Measurements from ENCODE around the gene ARID2.

Gene ARID2

DNA sequence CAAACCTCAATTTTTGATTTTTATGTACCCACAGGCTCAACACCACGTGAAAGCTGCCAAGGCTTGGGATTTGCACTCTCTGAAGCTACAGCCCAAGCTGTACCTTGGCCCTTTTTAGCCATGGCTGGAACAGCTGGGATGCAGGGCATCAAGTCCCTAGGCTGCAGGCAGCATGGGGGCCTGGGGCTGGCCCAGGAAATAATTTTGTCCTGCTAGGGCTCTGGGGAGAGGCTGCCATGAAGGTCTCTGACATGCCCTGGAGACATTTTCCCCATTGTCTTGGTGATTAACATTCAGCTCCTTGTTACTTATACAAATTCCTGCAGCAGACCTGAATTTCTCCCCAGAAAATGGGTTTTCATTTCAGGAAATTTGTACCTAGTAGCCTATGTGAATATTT is 157.2 kb downstream of the ARID2 start:
- Histone ChIP-seq H4K20me1 (ENCODE audit: control insufficient read depth, insufficient read depth, low read depth, low read length) (no peaks in the 10 kb centered on the region), H3K4me3 (ENCODE audit: low read length) (no peak overlapping the region), H3F3A (ENCODE audit: control insufficient read depth, insufficient read depth) (no peaks in the 10 kb centered on the region), H3K36me3 (ENCODE audit: control insufficient read depth, low read length) (peaks cover 40% of the 10 kb centered on the region), H3K27ac (ENCODE audit: low read depth, low read length) (no peak overlapping the region), H3K4me2 (ENCODE audit: low read length) (no peak overlapping the region), H3K9me3 (ENCODE audit: control insufficient read depth, insufficient read depth, low read length) (0 out of 2 replicates have a peak, but pooled peaks cover 2% of the 10 kb centered on the region), H3K4me1 (ENCODE audit: control insufficient read depth, low read length) (no peaks in the 10 kb centered on the region), H3K27me3 (ENCODE audit: control insufficient read depth, low read length) (no peaks in the 10 kb centered on the region), H3K79me2 (ENCODE audit: control insufficient read depth, low read length) (no peaks in the 10 kb centered on the region), H3K9me2 (replicated peaks; ENCODE audit: control insufficient read depth, low read length) (no peaks in the 10 kb centered on the region)
- TF ChIP-seq EZH2phosphoT487 (IDR thresholded peaks at IDR 0.05; ENCODE audit: borderline replicate concordance, low read length) = no peak
- TF ChIP-seq, protein P1, sequence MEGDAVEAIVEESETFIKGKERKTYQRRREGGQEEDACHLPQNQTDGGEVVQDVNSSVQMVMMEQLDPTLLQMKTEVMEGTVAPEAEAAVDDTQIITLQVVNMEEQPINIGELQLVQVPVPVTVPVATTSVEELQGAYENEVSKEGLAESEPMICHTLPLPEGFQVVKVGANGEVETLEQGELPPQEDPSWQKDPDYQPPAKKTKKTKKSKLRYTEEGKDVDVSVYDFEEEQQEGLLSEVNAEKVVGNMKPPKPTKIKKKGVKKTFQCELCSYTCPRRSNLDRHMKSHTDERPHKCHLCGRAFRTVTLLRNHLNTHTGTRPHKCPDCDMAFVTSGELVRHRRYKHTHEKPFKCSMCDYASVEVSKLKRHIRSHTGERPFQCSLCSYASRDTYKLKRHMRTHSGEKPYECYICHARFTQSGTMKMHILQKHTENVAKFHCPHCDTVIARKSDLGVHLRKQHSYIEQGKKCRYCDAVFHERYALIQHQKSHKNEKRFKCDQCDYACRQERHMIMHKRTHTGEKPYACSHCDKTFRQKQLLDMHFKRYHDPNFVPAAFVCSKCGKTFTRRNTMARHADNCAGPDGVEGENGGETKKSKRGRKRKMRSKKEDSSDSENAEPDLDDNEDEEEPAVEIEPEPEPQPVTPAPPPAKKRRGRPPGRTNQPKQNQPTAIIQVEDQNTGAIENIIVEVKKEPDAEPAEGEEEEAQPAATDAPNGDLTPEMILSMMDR (IDR thresholded peaks at IDR 0.05; ENCODE audit: low read depth, low read length, poor library complexity, severe bottlenecking) = no peak

DNA sequence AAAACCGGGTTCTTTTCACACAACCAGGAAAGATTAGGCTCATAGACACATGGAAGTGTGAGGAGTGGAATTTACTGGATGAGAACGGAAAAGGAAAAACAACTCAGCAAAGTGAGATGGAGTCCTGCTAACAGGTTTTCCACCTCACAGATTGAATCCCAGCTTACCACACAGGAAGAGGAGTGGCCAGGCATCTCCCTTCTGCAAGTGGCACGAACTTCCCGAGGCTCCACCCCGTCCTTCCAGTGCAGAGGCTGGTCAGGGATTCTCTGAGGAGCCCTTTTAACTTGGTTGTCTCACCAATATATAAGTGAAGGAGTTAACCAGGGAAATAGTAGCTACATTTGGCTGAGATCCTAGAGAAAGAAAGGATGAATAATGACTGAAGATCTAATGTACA is 158.0 kb downstream of the ARID2 start:
- Histone ChIP-seq H3K27ac (ENCODE audit: low read depth, low read length) (no peak overlapping the region), H3K27me3 (ENCODE audit: control insufficient read depth, low read length) (no peaks in the 10 kb centered on the region), H3K4me3 (ENCODE audit: low read length) (no peak overlapping the region), H3K9me2 (replicated peaks; ENCODE audit: control insufficient read depth, low read length) (no peaks in the 10 kb centered on the region), H4K20me1 (ENCODE audit: control insufficient read depth, insufficient read depth, low read depth, low read length) (no peaks in the 10 kb centered on the region), H3K4me1 (ENCODE audit: control insufficient read depth, low read length) (no peaks in the 10 kb centered on the region), H3K79me2 (ENCODE audit: control insufficient read depth, low read length) (no peaks in the 10 kb centered on the region), H3F3A (ENCODE audit: control insufficient read depth, insufficient read depth) (no peaks in the 10 kb centered on the region), H3K36me3 (ENCODE audit: control insufficient read depth, low read length) (peaks cover 38% of the 10 kb centered on the region), H3K9me3 (ENCODE audit: control insufficient read depth, insufficient read depth, low read length) (0 out of 2 replicates have a peak, but pooled peaks cover 2% of the 10 kb centered on the region), H3K4me2 (ENCODE audit: low read length) (no peak overlapping the region)
- TF ChIP-seq EZH2phosphoT487 (IDR thresholded peaks at IDR 0.05; ENCODE audit: borderline replicate concordance, low read length) = no peak
- TF ChIP-seq, protein P1 (IDR thresholded peaks at IDR 0.05; ENCODE audit: low read depth, low read length, poor library complexity, severe bottlenecking) = no peak

DNA sequence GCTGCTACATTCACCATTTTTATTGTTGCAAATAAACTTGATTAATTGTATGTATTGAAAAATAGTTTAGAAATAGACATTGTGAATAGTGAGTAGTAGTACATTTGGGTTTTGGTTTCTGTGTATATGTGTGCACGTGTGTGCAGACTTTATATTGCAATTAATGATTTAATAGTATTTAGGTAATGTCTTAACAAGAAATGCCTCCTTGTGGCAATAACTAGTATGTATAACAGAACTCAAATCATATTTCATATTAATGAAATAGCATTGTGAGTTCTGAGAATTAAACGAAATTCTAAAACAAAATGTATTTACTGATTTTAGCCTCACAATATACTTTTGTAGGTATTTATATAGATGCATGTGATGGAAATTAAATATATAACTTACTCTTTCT is 160.8 kb downstream of the ARID2 start:
- Histone ChIP-seq H3K9me3 (ENCODE audit: control insufficient read depth, insufficient read depth, low read length) (no peaks in the 10 kb centered on the region), H3K27me3 (ENCODE audit: control insufficient read depth, low read length) (no peaks in the 10 kb centered on the region), H3K4me3 (ENCODE audit: low read length) (no peak overlapping the region), H3K79me2 (ENCODE audit: control insufficient read depth, low read length) (no peaks in the 10 kb centered on the region), H3K27ac (ENCODE audit: low read depth, low read length) (no peak overlapping the region), H3K4me2 (ENCODE audit: low read length) (no peak overlapping the region), H3F3A (ENCODE audit: control insufficient read depth, insufficient read depth) (no peaks in the 10 kb centered on the region), H3K9me2 (replicated peaks; ENCODE audit: control insufficient read depth, low read length) (no peaks in the 10 kb centered on the region), H3K4me1 (ENCODE audit: control insufficient read depth, low read length) (no peaks in the 10 kb centered on the region), H3K36me3 (ENCODE audit: control insufficient read depth, low read length) (peaks cover 45% of the 10 kb centered on the region), H4K20me1 (ENCODE audit: control insufficient read depth, insufficient read depth, low read depth, low read length) (no peaks in the 10 kb centered on the region)
- TF ChIP-seq, protein P1 (IDR thresholded peaks at IDR 0.05; ENCODE audit: low read depth, low read length, poor library complexity, severe bottlenecking) = no peak
- TF ChIP-seq EZH2phosphoT487 (IDR thresholded peaks at IDR 0.05; ENCODE audit: borderline replicate concordance, low read length) = no peak

All from DOHH2 (cell line).